GM12878 (cell line): Measurements from ENCODE around the gene VANGL1. TPM values are rescaled to one million over a fixed set of nuclear protein-coding genes. Genes with fewer than 3 reads are reported as not detected.

Experiments used
- ATAC-seq: fragments of 200-7000 bp; cut with Tn5 transposase; 3 replicates; pipeline ENCODE4 v1.9.1; 2020; ENCODE audit warnings: mild to moderate bottlenecking, moderate library complexity
- BruUV-seq: library from RNA; stranded (reverse); fragments of 400-500 nt; replicated peaks from 2 replicates; lab custom pipeline; 2021; lab: Mats Ljungman, UMichigan
- CTCF ChIA-PET: fragments of 300-600 bp; sonication (Branson Sonifier 250); formaldehyde crosslinking; extraction: SDS; loops from one replicate; lab custom pipeline; 2021; ENCODE audit warnings: inconsistent platforms; lab: Yijun Ruan, JAX
- POLR2A ChIA-PET: fragments of 350-600 bp; formaldehyde crosslinking; extraction: SDS; loops from one replicate; lab custom pipeline; 2021; ENCODE audit warnings: inconsistent platforms; lab: Charles Lee
- RAD21 ChIA-PET: fragments of 300-600 bp; sonication (Branson Sonifier 250); formaldehyde crosslinking; loops from one replicate; lab custom pipeline; 2023; ENCODE audit warnings: antibody characterized with exemption; ENCODE audit not compliant: unreplicated experiment; lab: Charles Lee
- SMC1A ChIA-PET: fragments of 300-600 bp; sonication (Branson Sonifier 250); formaldehyde crosslinking; loops from one replicate; lab custom pipeline; 2023; ENCODE audit not compliant: unreplicated experiment, uncharacterized antibody; lab: Charles Lee
- DNase-seq: peaks from one replicate; pipeline ENCODE4 v3.0.0-alpha.2; 2011; ENCODE audit warnings: low read depth, low spot score
- FAIRE-seq: peaks from 3 replicates; lab custom pipeline; 2011; peaks lifted over from hg19 to GRCh38; lab: Jason Lieb, UNC
- H2AFZ ChIP-seq: 2 replicates; pipeline ENCODE4 v1.6.0; 2011; ENCODE audit warnings: low read depth, low read length, control low read depth; ENCODE audit not compliant: control insufficient read depth
- H3K27ac ChIP-seq: 2 replicates; pipeline ENCODE4 v1.5.1; 2011; ENCODE audit warnings: control low read depth; ENCODE audit not compliant: control insufficient read depth, insufficient read depth
- H3K27me3 ChIP-seq, 2 experiments: replicated peaks in 1 of 2; 2 replicates each; pipeline versions ENCODE4 v1.6.0 to v1.6.1; 2011; ENCODE audit warnings: low read length in 1 of 2; ENCODE audit not compliant: control insufficient read depth in 2 of 2, insufficient read depth in 2 of 2
- H3K36me3 ChIP-seq, 2 experiments: 2 replicates each; pipeline ENCODE4 v1.5.1; 2011; ENCODE audit warnings: low read length in 1 of 2; ENCODE audit not compliant: control insufficient read depth in 2 of 2, insufficient read depth in 2 of 2
- H3K4me1 ChIP-seq: 2 replicates; pipeline ENCODE4 v1.6.1; 2011; ENCODE audit warnings: mild to moderate bottlenecking, low read length, moderate library complexity, mixed read lengths; ENCODE audit not compliant: control insufficient read depth, insufficient read depth
- H3K4me2 ChIP-seq: 2 replicates; pipeline ENCODE4 v1.6.0; 2011; ENCODE audit warnings: control low read depth; ENCODE audit not compliant: control insufficient read depth, insufficient read depth
- H3K4me3 ChIP-seq: fragments of 200-600 bp; sonication (generic); 2 replicates; pipeline ENCODE4 v1.5.1; 2016
- H3K79me2 ChIP-seq: 2 replicates; pipeline ENCODE4 v1.6.0; 2011; ENCODE audit warnings: low read length; ENCODE audit not compliant: control insufficient read depth, insufficient read depth
- H3K9ac ChIP-seq: 2 replicates; pipeline ENCODE4 v1.8.0; 2011; ENCODE audit warnings: low read length, control low read depth, mixed read lengths; ENCODE audit not compliant: control insufficient read depth, insufficient read depth
- H3K9me3 ChIP-seq: replicated peaks from 3 replicates; pipeline ENCODE4 v1.5.1; 2011; ENCODE audit warnings: mild to moderate bottlenecking, low read length; ENCODE audit not compliant: control insufficient read depth, insufficient read depth
- H4K20me1 ChIP-seq: 2 replicates; pipeline ENCODE4 v1.6.0; 2011; ENCODE audit not compliant: control insufficient read depth, insufficient read depth
- BACH1 ChIP-seq: fragments of 450-650 bp; IDR thresholded peaks from 2 replicates; pipeline ENCODE4 v1.6.1; 2017; ENCODE audit warnings: mild to moderate bottlenecking, borderline replicate concordance
- CBFB ChIP-seq: IDR thresholded peaks from 2 replicates; pipeline ENCODE4 v1.6.1; 2016; ENCODE audit warnings: antibody characterized with exemption, low read depth
- EED ChIP-seq: sonication (generic); IDR thresholded peaks from 2 replicates; pipeline ENCODE4 v1.6.1; 2016; ENCODE audit warnings: antibody characterized with exemption, low read depth
- ESRRA ChIP-seq: IDR thresholded peaks from 2 replicates; pipeline ENCODE4 v1.6.1; 2012; ENCODE audit warnings: mild to moderate bottlenecking, low read length, improper control_type of control experiment
- IRF4 ChIP-seq: IDR thresholded peaks from 2 replicates; pipeline ENCODE4 v1.6.1; 2011; ENCODE audit warnings: low read depth, low read length
- KLF5 ChIP-seq: fragments of 450-650 bp; IDR thresholded peaks from 2 replicates; pipeline ENCODE4 v1.6.1; 2014; ENCODE audit warnings: mild to moderate bottlenecking; ENCODE audit not compliant: partially characterized antibody
- PAX8 ChIP-seq: fragments of 450-650 bp; IDR thresholded peaks from 2 replicates; pipeline ENCODE4 v1.6.1; 2017; ENCODE audit warnings: mild to moderate bottlenecking, moderate library complexity
- RAD21 ChIP-seq: IDR thresholded peaks from 2 replicates; pipeline ENCODE4 v1.6.1; 2011; ENCODE audit warnings: mild to moderate bottlenecking, low read depth, low read length, moderate library complexity; ENCODE audit not compliant: insufficient read depth
- RB1 ChIP-seq: fragments of 450-650 bp; formaldehyde crosslinking; IDR thresholded peaks from 2 replicates; pipeline ENCODE4 v1.6.1; 2017; ENCODE audit warnings: mild to moderate bottlenecking, borderline replicate concordance
- WGBS: methylation state at CpG from one replicate; pipeline ENCODE4 v1.1.6; 2016; ENCODE audit warnings: low lambda C conversion rate; ENCODE audit not compliant: insufficient replicate concordance, insufficient coverage; ENCODE audit errors: missing lambda C conversion rate; 5-methylcytosine and 5-hydroxymethylcytosine counted together
- in situ Hi-C: fragments of 300-500 bp; cut with MboI; formaldehyde crosslinking; loops from 9 replicates; pipeline ENCODE4 v1.14.3; 2018; ENCODE audit warnings: mixed read lengths
- intact Hi-C: fragments of 100-400 bp; cut with micrococcal nuclease; formaldehyde crosslinking; loops from one replicate; pipeline ENCODE4 v1.14.2; 2022; ENCODE audit not compliant: unreplicated experiment
- polyA plus RNA-seq, 11 experiments: library from polyadenylated mRNA; depleted of rRNA in 4 of 11; unstranded in 6 of 11; stranded (reverse) in 5 of 11; fragments of >200 nt; fragmentation: Nextera tagmentation in 4 of 11; fragmentation: Illumina TruSeq in 1 of 11; extraction: Ambion mirVana in 4 of 11; extraction: Trizol in 1 of 11; gene quantifications; 1 replicate in 1 of 11; 2 replicates in 10 of 11; pipeline versions ENCODE4 v1.2.1 to v1.2.3, GENCODE V29; 2011 to 2016; ENCODE audit warnings: inconsistent platforms in 2 of 11, missing spikeins in 2 of 11, low read depth in 1 of 11
- total RNA-seq, 4 experiments: library from RNA; depleted of rRNA in 3 of 4; stranded (reverse); fragments of >200 nt in 3 of 4; fragmentation: Illumina TruSeq in 1 of 4; extraction: Trizol in 1 of 4; gene quantifications; 2 replicates each; pipeline versions ENCODE4 v1.2.1 to v1.2.3, GENCODE V29; 2013 to 2021
- TF ChIP-seq, protein P1 (sequence below): IDR thresholded peaks from 2 replicates; pipeline ENCODE4 v1.6.1; 2011; ENCODE audit warnings: borderline replicate concordance, low read depth, mild to moderate bottlenecking, moderate library complexity, mixed read lengths, low read length; ENCODE audit not compliant: insufficient read depth; ENCODE audit errors: extremely low read length

The VANGL1 gene
- total and polyA plus RNA-seq, 10 of the 15 experiments (the other 5 are each of a cell fraction or from before 2014, with no cell fraction given), result 0.71 to 12.9 (median 6.3) TPM

DNA sequence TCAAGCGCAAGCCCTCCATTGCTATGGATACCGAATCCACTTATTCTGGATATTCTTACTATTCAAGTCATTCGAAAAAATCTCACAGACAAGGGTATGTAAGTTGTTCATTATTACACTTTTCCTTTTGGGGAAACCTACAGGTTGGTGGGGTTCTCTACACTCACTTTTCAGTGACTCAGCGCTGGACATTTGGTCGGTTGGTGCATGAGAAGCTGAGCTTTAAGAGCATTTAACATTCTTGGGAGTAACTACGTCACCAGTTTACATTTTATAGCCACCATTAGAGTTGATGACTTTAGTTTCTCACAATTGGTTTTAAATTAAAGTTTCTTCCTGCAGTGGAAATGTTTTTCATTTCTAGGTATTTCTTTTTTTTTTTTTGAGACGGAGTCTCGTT lies 9.6 kb downstream of the VANGL1 start:
- Histone ChIP-seq H3K9me3 (no peaks in the 10 kb centered on the region), H3K4me3 (no peak overlapping the region), H3K36me3 (peaks cover 3 to 4% of the 10 kb centered on the region in 2 experiments; a peak in 3 of 4 replicates), H3K79me2 (peaks cover 1% of the 10 kb centered on the region), H3K4me1 (peaks cover 41% of the 10 kb centered on the region), H3K4me2 (no peak overlapping the region), H4K20me1 (no peaks in the 10 kb centered on the region), H3K9ac (no peak overlapping the region), H3K27ac (no peak overlapping the region)
- in situ Hi-C loops, result no loop called here
- DNase-seq (no peak), FAIRE-seq (no peak), ATAC-seq (no peak)
- ChIA-PET CTCF (interaction anchor here (1.0 kb wide), 1 partner anchor 55 kb away, joined by 4 read pairs; no protein-coding TSS in a partner anchor), POLR2A (no interaction called here), RAD21 (no interaction called here)
- intact Hi-C loops, result no loop called here
- WGBS, result over 99% methylated on average over 6 of the region's 8 CpGs
- TF ChIP-seq CBFB, result no peak
- no peak for TF ChIP-seq PAX8
- TF ChIP-seq RB1, result no peak
- no peak for TF ChIP-seq KLF5
- TF ChIP-seq ESRRA, result no peak
- TF ChIP-seq BACH1, result no peak
- no peak for TF ChIP-seq IRF4
- no peak for TF ChIP-seq RAD21
- TF ChIP-seq, protein P1, sequence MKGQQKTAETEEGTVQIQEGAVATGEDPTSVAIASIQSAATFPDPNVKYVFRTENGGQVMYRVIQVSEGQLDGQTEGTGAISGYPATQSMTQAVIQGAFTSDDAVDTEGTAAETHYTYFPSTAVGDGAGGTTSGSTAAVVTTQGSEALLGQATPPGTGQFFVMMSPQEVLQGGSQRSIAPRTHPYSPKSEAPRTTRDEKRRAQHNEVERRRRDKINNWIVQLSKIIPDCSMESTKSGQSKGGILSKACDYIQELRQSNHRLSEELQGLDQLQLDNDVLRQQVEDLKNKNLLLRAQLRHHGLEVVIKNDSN, result no peak
- TF ChIP-seq EED, result no peak
- TF ChIP-seq, all 136 proteins: peak for 0
- BruUV-seq, result no TSS peak
- H2AFZ ChIP-seq, result no peak overlapping the region
- H3K27me3 ChIP-seq, result no peaks in the 10 kb centered on the region
- SMC1A ChIA-PET, result interaction anchor here (0.7 kb wide), 1 partner anchor 132 kb away, joined by 3 read pairs; no protein-coding TSS in a partner anchor
